Stimulated activated naive CD4-positive, alpha-beta T cell (primary cell): ENCODE measurements around the gene POU3F4.

Experiments used
- DNase-seq, 6 experiments: peaks; one replicate each; lab custom pipeline; 2025; lab: John Stamatoyannopoulos, UW

POU3F4 gene

GRCh38 chrX:83508006-83508405 lies at the start of gene POU3F4:
POU3F4 (plus strand) TSS chrX:83508290; CDS start chrX:83508325, 35 bp downstream.
- no peak for DNase-seq

GRCh38 chrX:83469551-83469950 lies 38.5 kb upstream of the POU3F4 start:
- no peak for DNase-seq

- no peak for DNase-seq
Measured at GRCh38 chrX:83495898-83496297, 12.2 kb upstream of the POU3F4 start.

- no peak for DNase-seq
Measured at GRCh38 chrX:83501003-83501402, 7.1 kb upstream of the POU3F4 start.

- no peak for DNase-seq
Measured at GRCh38 chrX:83501530-83501929, 6.6 kb upstream of the POU3F4 start.

GRCh38 chrX:83504721-83505479 lies 3.2 kb upstream of the POU3F4 start:
- DNase-seq: no peak

GRCh38 chrX:83508526-83509253 lies 600 bp downstream of the POU3F4 start:
- no peak for DNase-seq

- DNase-seq: no peak
Measured at GRCh38 chrX:83509254-83509801, 1.2 kb downstream of the POU3F4 start.

- DNase-seq: no peak
Measured at GRCh38 chrX:83510510-83511062, 2.5 kb downstream of the POU3F4 start.

- no peak for DNase-seq
Measured at GRCh38 chrX:83511208-83511607, 3.1 kb downstream of the POU3F4 start.

GRCh38 chrX:83512111-83512510 lies 4.0 kb downstream of the POU3F4 start:
- no peak for DNase-seq

GRCh38 chrX:83516597-83516996 lies 8.5 kb downstream of the POU3F4 start:
- DNase-seq: no peak

- DNase-seq: no peak
Measured at GRCh38 chrX:83521905-83522304, 13.8 kb downstream of the POU3F4 start.

GRCh38 chrX:83529950-83530349 lies 21.9 kb downstream of the POU3F4 start:
- no peak for DNase-seq

GRCh38 chrX:83535417-83536196 lies 27.5 kb downstream of the POU3F4 start:
- DNase-seq: no peak
